Measurements from ENCODE around the gene NOS1AP. TPM values are rescaled to one million over a fixed set of nuclear protein-coding genes. Genes with fewer than 3 reads are reported as not detected.

NOS1AP gene
- total RNA-seq, 1 donor from 2014 or later, result 4.1 TPM

DNA sequence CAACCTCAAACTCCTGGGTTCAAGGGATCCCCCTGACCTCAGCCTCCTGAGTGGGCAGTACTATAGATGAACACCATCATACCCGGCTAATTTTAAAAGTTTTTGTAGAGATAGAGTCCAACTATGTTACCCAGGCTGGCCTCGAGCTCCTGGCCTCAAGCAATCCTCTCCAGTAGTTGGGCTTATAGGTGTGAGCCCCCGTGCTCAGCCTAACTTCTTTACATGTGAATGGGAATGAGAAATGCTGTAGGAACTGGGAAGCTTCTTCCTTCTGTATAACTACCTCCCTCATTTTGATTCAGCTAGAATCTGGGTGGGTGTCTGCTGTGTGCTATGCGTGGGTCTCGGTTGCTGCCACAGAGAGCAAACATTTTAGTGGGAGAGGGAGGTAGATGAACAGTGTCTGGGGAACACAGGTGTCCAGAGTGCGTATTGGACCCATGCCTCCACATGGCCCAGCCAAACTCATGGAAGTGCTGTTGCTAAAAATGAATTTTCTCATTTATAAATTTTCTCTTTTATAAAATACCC is 150.6 kb downstream of the NOS1AP start:
- no peak for DNase-seq

DNA sequence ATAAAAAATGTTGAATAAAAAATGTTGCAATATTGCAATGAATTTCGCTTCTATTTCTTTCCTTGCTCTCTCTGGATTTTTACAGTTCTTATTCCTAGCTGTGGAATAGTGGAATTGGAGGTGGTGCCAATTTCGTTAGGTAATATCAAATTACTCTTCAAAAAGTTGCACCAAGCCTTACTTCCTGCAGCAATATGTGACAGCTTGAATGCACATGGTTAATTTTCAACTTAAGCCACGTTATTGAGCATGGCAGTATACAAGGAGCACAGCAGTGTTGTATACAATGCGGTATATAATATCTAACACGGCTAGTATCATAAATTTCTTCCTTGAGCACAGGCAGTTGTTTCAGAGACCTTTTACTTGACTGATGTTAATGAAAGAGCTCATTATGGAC is 152.5 kb downstream of the NOS1AP start:
- no peak for DNase-seq

DNA sequence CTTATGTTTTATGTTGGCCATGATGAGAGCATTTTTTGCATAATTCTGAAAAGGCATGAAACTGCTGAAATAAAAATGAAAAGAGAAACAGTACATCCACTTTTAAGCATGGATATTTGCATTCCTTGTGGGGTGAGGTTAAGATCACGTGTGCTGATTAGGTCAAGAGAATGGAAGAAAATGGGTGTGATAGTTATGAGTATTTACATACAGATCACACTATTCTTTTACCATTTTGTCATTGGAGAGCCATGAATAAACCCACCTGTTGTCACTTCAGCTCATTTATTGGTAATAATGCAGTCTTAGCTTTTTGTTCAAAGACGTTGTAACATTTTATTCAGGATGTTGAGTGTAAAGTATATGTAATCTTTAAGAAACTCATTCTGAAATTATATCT is 153.2 kb downstream of the NOS1AP start:
- no peak for DNase-seq

DNA sequence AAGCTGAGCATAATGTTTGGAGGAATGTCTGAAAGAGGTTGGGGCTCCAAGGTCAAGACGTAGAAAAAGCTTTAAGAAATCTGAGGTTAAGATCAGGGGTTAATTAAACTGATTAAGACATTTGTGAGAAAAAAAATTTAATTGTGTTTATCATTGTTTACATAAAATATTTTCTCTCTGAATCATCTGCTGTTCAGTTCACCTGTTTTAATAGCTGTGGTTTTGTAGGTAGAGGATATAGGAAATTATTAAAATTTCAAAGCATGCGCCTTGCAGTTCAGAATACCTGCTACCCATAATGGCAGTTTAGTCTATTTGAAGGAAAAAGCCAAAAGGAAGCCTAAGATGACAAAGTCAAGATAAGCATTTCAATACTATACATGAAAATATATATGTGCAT is 154.0 kb downstream of the NOS1AP start:
- no peak for DNase-seq

DNA sequence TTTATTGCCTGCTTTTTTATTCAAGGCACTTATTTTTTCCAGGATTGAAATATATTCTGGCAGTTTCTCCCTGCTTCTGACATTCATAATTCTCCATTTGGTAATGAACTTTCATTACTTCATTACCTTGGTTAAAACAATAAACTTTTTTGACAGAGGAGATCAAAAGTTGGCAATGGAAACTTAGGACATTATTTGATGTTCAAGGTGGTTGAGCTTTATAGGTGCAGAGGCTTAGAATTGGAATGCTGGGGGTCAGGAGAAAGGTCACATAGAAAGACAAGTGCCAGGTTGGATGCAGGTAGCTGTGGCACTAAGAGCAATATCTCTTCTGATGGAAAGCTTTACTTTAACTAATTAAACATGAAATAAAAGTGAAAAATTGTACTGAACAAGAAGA is 154.8 kb downstream of the NOS1AP start:
- DNase-seq, result no peak

DNA sequence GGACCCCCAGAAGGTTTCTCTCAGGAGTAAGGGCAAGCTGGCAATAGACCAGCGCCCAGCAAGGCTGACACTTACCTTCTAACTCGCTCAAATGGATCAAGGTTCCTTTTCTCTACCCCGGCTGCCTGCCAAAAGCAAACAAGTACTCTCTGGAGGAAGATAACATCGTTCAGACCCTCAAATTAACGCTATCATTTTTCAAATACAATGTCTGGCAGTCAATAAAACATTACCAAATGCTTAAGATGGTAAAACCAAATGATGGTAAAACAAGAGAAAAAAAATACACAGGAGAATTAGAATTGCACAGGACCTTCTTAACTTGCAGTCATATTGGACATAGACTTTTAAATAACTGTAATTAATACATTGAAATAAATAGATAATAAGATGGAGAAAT is 159.1 kb downstream of the NOS1AP start:
- DNase-seq, result no peak

DNA sequence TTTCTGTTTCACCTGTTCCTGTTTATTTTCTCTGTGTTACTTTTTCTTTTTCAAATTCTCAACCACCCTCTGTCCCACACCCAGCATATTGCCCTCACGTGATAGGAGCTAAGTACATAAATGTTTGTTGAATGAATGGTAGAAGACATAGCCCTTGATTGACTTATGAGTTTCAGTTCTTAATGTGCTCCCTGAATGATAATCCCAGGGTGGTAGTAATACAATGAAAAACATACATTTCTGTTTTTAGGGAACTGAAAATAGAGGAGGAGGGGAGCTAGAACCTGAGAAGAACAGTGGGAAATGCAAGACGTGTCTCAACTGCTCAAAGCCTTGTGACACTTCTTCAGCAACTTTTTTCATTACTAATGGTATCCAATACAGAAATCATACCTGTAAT is 160.1 kb downstream of the NOS1AP start:
- no peak for DNase-seq

DNA sequence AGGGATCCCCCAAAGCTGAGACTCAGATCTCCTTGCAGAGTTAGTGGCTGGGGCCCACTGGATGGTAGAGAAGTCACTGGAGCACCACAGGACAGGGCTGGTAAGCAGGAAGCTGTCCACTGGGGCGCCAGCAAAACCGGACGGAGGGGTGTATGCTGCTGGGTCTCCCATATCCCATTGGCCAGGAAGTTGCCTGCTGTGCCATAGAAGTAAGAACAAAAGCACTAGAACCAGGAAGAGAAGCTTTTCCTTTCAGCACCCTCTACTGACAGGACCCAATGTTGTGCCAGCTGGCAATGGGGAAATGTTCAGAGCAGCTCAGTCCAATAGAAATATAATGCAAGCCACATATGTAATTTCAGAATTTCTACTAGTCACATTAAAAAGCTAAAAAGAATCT is 160.6 kb downstream of the NOS1AP start:
- no peak for DNase-seq

DNA sequence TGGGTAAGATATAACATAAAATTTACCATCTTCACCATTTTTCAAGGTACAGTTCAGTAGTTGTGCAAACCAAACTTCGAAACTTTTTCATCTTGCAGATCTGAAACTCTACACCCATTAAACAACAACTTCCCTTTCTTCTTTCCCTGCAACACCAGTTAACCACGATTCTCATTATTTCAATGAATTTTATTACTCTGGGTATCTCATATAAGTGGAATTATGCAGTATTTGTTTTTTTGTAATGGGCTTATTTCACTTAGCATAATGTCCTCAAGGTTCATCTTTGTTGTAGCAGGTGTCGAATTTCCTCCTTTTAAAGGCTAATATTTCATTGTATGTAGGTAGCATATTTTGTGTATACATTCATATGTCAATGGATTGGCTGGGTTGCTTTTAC is 161.0 kb downstream of the NOS1AP start:
- no peak for DNase-seq

DNA sequence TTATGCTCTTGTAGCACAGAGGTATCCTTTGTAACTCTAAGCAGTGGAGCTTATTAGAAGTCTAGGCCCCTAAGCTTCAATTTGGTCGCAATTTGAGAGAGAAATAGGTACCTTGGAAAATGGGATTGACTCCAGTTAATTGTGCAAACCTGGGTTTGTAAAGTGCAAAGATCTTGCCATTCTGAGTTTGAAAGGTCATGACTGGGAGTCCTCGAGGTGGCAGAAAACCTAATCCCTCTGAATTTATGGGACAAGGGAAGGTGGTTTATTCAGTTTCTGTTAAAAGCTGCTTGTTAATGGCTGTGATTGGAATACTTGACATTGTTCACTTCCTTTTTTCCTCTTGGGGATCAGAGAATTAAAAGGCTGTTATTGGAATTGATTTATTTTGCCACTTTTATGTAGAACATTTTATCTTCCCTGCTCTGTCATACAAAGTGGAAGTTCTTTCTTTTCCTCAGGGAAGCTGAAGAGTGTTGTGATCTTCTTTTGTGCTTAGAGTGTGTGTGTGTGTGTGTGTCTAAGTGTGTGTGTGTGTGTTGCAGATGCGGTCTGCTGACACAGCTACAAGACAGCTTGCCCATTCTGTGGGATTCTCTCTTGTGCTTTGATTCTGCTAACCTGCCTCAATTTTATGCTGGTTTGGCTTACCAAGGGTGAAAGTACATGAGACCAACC is 162.7 kb downstream of the NOS1AP start:
- DNase-seq, result no peak

DNA sequence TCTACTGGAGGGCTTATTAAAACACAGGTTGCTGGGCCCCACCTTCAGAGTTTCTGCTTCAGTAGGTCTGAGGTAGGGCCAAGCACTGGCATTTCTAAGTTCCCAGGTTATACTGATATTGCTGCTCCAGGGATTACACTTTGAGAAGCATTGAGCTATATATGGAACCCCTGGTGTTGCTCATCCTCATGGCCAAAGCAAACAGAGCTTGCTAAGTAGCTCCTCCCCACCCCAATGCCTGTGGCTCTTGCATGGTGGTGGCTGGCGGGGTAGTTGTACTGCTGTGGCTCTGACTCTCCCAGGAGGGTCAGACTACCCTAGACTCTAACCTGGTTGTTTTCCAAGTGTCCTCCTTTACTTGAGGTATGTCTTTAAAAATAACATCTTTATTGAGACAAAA is 163.6 kb downstream of the NOS1AP start:
- DNase-seq, result no peak

DNA sequence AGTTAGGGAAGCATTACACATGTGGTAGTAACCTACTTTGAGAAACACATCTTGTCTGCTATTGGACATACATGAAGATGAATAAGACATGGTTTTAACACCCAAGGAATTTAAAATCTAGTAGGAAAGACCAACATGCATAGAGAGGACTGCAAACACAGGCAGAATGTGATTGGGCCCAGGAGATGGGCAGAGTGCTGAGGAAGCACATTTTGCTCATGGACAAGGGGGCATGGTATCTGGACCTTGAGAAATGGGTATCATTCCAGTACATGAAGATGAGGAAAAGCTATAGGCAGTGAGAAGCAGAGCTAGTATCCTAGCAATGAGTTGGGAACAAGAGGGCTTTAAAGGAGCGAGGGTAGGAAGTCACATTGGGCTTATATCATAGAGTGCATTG is 164.4 kb downstream of the NOS1AP start:
- no peak for DNase-seq

DNA sequence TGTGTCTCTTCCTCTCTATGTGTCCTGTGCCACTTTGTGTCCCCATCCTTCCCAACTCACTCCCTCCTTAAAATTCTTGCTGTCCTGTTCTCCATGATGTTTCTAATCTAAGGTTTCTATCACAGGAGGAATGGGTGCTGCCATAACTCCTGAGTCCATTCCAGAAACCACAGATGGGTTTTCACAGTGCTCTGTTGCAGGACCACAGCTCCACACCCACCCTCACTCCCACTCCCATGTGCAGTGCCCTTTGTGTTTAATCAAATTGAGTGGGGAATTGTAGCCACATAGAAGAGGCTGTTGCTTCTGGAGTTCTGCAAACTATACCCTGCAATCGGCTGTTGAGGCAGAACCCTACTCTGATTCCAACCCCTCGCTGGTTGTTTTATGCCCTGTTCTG is 165.1 kb downstream of the NOS1AP start:
- DNase-seq, result no peak

DNA sequence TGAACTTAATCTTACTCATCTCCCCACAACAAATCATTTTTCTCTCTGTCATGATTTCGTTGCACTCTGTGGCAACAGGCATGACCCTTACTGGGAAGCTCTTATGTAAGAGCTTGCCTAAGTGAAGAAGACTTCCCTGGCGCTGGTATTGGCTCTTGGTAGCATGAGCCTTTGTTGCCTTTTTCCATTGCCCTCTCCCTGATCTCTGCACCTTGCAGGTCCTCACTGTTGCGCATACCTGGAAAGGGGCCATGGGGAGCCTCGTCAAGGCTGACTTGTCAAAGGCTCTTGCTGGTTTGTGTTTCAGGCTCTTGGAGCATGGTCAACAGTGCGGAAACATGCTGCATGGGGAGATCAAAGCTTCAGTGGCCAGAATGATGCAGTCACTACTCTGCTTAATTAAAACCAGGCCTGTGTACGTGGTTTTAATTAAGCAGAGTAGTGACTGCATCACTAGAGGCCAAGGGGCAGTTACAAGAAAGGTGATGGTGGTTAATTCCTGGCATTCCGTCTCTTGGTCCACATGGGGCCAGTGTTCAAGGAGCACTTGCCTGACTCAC is 165.8 kb downstream of the NOS1AP start:
- no peak for DNase-seq

DNA sequence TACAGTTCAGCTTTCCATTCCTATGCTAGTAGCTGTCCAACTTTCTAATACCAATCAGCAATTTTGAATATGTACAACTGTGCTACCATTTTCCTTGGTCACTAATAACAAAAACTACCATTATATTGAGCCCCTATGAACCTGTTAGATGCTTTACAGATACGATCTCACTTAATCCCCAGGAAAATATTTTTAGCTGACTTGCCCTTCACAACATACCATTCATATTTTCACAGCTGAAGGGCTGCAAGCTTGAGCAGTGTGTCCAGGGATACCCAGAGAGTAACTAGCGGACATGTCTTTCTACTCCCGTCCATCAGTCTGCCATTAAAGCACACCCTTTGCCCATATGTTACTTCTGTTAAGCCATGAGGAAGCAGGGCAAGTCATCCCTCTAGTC is 166.7 kb downstream of the NOS1AP start:
- DNase-seq, result no peak

DNA sequence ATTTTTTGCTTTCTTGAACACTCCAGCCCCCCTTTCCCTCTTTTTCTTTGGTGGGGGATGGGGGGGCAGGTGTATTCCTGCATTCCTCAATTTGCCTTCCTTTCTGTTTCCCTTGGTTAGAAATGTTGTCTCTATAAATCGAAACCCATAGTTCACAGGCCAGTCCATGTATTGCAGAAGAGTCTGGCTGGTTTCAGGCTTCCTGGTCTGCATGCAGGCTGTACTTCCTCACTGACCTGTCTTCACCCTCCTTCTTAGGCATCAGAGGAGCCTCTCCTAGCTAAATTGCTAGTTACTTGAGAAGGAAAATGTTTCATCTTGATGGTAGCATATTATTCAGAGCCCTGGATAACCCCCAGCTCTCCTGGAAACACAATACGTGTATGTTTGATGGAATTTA is 167.1 kb downstream of the NOS1AP start:
- DNase-seq, result no peak

DNA sequence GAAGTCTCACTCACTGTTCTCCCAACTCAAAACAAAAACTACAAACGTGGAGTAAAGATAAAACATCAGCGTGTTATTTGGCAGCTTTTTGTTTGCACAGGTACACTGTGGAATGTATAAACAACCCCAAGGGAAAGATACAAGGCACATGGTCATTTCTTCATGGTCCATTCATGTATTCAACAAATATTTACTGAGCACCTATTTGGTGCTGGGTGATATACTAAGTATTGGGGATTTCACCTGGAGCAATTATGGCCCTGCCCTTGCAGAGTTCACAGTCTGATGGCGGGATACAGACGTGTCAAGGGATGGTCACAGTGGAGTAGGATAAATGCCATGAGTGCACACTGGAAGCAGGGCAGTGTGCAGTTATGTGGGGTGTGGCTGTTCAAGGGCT is 171.1 kb downstream of the NOS1AP start:
- no peak for DNase-seq

DNA sequence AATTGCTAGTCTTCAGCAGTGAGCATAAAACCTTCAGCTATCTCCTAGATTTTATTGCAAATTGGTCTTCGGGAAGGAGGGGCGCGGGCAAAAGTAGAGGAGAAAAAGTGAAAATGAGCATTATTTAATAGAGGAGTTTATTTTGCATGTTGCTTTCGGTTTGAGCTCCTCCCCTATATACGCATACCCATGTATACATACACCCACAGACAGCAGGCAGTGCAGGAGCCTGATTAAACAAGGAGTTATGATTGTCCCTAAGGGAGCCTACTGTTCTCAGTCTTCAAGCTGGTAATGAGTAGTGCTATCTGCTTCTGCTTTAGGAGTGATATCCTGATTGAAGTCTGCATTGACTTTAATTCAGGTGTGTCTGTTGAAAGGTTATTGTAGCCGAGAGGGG is 173.3 kb downstream of the NOS1AP start:
- DNase-seq, result no peak

DNA sequence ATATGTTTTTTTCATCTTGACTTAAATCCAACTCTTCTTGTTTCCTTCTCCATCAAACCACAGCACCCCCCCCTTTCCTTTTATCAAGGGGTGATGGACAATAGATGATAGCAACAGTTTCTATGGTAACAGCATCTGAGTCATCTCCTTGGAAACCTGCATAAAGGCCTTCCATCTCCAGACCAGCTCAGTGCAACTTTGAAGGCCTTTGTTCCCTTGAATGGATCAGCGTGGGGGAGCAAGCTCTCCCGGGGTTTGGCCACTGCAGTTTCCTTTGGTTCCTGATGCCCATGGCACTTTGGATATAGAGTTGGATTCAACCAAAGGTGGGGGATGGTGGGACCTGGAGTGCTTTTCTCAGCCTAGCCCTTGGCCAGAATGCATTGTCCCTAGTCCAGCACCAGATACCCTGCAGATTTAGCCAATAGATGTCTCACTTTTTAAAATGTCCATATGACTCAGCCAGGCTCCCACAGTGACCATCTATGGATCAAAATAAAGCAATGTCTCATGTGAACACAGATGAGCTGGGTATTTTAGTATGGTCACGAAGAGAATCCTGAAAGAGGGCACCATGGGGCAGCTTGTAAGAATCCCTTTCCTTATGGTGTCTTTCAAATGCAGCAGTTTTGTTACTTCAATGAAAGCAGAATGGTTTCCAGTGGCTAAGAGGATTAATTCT is 179.5 kb downstream of the NOS1AP start:
- DNase-seq, result peak; percentile 15

DNA sequence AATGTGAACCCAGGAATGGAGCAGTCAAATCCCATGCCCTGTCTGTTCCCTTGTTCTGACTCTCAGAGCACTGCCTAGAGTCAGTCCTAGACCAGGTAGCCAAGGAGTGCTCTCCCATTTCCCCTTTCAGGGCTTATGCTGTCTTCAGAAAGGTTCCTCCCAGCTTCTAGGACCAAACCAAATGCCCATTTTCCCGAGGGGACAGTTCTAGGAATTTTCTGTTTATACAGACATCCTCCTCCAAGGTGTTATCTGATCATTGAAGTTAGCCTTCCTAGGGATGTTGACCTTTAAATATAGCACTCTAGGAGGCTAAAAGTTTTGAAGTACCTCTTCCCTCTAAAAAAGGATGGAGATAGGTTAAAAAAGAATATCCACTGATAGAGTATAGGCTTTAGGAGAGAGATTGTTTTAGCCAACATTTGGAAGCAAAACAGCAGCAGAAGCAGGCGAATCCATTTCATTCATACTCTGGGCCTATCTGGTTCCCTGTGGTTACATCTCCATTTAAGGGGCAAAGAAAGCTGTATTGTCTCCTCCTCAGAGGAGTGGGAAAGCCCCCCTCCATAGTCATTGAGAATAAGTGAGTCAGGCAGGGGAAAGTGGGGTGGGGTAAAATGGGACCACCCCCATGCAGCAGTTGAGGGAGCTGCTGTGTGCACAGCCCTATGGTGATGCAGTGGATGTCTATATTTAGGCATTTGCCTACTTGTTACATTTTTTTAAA is 180.7 kb downstream of the NOS1AP start:
- DNase-seq, result no peak

DNA sequence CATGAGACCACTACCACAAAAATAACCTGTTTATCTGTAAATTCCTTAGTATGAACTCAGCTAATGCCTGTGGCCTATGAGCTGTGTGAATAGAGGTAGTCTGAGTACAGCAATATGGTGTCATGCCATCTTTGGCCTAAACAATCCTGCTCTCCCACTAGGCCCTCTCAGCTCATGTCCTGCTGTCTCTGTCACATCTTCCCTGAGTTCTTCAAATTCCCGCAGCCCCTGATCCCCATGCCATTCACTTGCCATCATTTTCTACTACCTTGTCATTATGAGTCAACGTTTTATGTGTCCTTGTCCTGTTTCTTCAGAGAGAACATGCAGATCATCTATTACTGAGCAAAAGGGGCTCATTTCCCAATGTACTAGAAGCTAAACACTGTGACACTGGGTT is 181.6 kb downstream of the NOS1AP start:
- DNase-seq, result no peak

DNA sequence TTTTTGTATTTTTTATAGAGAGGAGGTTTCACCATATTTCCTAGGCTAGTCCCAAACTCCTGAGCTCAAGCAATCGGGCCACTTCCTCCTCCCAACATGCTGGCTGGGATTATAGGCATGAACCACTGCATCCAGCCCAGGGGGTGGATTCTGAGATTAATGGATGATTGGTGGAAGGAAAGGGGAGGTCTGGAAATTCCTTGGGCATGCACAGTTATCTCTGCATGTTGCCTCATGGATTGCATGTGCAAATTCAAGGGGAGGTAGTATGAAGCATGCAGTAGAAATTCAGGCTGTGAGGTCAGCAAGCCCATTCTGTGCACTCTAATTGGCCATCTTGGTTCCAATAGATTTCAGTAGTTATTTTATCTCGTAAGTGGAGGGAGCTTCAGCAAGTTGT is 182.7 kb downstream of the NOS1AP start:
- no peak for DNase-seq

DNA sequence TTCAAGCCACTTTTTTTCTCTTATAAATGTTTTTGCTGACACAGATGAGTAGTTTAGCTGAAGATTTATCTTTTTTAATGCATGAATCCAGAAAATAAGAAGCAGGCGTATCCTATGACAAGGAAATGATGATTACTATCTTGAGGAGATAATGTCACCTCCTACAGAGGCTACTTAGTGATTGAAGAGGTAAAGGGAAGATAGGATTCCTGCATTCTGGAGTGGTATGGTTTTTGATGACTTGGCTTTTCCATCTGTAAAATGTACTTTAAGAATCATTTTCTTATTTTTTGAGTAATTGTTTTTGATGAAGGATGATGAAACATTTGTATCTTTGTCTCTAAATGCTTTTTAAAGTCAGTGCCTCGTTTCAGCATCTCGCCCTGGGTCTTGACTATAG is 184.3 kb downstream of the NOS1AP start:
- no peak for DNase-seq
